ENCODE measurements around the gene MITF.

GRCh38 chr3:69786854-69787253 lies 47.6 kb downstream of the MITF start:
- TF ChIP-seq, protein P1, sequence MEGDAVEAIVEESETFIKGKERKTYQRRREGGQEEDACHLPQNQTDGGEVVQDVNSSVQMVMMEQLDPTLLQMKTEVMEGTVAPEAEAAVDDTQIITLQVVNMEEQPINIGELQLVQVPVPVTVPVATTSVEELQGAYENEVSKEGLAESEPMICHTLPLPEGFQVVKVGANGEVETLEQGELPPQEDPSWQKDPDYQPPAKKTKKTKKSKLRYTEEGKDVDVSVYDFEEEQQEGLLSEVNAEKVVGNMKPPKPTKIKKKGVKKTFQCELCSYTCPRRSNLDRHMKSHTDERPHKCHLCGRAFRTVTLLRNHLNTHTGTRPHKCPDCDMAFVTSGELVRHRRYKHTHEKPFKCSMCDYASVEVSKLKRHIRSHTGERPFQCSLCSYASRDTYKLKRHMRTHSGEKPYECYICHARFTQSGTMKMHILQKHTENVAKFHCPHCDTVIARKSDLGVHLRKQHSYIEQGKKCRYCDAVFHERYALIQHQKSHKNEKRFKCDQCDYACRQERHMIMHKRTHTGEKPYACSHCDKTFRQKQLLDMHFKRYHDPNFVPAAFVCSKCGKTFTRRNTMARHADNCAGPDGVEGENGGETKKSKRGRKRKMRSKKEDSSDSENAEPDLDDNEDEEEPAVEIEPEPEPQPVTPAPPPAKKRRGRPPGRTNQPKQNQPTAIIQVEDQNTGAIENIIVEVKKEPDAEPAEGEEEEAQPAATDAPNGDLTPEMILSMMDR (IDR thresholded peaks at IDR 0.05): no peak
- TF ChIP-seq POLR2A (IDR thresholded peaks at IDR 0.05): no peak
